GM18517 (cell line): ENCODE measurements around the gene SNRPB.

ENCODE experiments used
- ATAC-seq: cut with Tn5 transposase; IDR thresholded peaks from one replicate; pipeline ENCODE4 v1.9.1; 2021; ENCODE audit warnings: mild to moderate bottlenecking, moderate library complexity; ENCODE audit not compliant: unreplicated experiment

The SNRPB gene

DNA sequence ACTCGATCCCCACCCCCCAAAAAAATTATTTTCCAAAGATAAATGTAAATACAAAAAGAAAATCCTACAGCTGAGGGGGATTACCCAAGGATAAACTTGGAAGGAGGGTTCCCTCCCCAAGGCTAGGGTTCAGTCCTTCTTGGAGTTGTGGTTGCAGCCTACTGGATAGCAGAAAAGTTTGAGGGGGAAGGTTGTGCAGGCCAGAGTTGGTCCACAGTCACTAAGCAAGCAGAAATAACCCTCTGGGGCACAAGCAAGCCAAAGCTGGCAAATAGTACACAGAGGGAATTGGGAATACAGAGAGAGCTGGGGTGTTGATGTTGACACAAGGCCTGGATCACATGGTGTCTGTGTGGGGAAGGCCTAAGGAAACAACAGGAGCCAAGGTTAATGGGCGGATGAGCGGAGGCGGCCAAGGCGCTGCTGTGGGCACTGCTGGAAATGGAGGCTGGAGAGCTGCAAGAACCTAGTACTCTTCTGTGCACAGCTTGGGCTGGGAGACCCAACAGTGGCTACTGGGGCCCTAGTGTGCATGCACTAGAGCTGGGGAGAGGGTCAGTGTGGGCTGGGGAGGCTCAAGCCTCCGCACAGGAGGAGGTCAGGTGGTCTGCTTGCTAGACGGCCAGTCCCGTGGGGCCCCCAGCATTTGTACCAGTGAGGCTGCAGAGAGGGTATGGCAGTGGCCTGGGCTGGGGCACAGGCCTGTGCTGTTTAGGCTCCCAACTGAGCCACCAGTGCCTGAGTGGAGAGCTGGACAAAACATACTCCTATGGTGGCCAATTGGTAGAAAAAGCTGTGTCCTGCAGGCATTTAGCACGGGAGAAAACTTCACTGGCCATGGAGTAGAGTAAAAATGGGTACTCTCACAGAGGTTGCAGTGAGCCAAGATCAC, 5.5 kb upstream of the SNRPB start:
- no peak for ATAC-seq

DNA sequence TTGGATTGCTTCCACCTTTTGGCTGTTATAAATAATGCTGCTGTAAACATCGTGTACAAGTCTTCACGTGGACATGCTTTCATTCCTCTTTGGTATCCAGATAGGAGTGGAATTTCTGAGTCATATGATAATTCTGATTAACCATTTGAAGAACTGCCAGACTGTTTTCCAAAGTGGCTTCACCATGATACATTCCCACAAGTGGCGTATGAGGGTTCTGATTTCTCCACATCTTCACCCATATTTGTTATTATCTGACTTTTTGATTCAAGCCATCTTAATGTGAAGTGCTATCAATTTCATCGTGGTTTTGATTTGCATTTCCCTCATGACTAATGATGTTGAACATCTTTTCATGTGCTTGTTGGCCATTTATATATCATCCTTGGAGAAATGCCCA, 2.9 kb upstream of the SNRPB start:
- no peak for ATAC-seq

DNA sequence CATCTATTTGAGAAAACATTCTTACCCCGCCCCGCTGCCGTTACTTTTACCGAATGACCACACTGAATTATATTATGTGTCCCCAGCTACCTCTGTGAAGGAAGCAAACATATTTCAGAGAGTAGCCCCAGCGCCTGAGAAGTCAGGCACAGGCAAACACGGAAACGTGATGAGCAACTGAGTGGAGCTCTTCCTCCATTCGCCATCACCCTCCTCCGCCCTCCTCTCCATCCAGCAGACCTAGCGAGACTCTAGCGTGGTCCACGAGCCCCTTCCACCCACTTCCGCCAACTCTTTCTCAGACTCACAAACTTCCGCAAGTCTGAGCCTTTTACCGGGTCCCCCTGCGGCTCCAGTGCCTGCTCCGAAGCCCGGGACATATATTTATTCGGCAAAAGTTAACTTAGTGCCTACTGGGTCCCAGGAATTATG, 582 bp downstream of the SNRPB start:
- no peak for ATAC-seq

DNA sequence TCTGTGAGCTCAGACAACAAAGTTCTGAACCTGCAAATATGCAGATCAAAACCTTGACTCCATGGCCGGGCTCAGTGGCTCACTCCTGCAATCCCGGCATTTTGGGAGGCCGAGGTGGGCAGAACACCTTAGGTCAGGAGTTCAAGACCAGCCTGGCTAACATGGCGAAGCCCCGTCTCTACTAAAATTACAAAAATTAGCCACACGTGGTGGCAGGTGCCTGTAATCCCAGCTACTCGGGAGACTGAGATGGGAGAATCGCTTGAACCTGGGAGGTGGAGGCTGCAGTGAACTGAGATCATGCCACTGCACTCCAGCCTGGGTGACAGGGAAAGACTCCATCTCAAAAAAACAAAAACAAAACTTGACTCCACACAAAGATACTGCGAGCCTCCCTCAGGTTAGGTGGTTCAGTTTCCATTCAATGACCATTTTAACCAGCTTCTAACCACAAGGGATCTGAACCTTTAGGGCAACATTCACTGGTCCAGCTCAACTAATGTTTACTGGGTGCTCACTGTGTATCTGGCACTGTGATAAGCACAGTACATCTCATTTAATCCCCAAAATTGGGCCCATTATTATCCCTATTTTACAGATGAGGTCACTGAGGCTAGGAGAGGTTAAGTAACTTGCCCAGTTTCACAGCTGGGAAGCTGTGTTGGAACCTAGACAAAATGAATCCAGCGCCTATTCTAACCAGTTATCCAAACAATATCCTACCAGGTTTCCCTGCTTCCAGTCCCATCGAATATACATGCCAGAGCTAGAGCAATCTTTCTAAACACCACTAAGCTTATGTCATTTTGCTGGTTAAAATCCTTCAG, 1.8 kb downstream of the SNRPB start:
- no peak for ATAC-seq

DNA sequence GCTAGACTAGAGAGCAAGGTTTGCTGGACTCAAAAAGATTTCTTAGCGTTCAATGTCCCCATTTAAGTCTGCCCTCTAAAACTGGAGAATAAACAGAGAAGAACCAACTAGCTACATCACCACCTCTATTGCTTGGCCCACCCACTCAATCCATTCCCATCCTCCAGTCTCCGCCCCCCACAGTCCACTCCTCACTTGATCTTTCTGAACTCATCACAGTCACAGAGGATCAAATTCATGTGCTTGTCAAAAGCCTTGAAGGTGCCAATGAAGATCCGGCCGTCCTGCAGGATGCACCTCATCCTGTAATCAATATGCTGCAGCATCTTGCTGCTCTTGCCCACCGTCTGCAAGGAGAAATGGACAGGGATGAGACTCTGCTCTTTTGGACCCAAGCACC, 3.2 kb downstream of the SNRPB start:
- ATAC-seq: no peak

DNA sequence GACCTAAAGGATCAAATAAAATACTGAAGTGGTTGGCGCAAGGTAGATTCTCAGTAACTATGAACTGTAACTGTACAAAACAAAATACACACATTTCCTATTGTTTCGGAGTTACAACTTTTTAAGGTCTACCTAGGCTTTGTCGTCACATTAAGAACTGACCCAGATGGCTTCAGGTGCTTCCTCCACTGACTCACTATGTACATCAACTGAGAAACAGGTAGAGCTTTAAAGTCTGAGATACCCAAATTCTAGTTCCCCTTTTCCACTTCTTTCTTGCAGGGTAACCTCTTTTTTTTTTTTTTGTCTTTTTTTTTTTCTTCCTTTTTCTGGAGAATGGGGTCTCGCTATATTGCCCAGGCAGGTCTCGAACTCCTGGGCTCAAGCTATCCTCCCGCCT, 5.5 kb downstream of the SNRPB start:
- ATAC-seq: no peak

DNA sequence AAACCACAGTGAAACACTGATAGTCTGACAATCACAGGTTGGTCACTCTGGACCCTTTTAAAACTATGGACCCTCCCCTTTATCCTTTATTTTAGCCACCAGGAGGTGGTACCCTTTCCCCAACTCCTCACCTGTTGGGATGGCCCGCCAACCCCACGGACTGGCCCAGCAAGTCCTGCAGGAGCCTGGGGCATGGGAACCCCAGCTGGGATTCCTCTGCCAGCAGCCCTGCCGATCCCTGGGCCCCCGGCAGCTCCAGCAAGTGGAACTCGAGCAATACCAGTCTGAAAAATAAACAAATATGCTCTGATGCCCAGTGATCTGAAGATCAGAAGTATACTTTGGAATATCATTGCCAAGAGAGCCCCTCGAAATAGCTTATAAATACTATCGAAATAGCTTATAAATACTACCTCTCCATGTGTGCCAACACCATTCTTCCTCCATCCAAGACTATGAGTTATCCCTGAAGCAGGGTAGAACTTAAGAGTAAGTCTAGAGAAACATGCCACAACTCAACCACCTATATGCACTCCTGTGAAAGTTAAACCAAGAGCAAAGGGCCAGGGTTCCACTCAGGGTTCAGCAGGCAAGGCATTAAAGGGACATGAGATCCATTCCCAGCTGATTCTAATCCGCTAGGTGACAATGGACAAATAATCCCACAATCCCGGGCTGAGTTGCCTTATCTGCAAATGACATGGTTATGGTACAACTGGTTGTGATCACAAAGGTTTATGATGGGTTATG, 6.8 kb downstream of the SNRPB start:
- ATAC-seq: no peak

DNA sequence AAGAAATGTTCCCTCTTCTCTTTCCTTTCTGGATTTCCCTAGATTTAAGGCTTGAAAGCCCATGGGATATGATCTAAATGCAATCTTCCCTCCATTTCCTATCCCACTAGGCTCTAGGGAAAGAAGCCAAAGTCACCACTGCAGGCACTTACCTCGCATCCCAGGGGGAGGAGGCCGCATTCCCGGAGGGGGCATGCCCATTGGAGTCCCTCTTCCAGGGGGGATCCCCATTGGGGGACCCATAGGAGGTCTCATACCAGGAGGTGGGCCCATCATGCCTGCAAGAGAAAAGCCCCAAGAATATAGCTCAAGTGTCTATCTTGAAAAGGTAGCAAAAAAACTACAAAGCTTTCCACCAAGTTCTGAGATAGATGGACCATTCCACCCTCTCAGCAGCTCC, 8.1 kb downstream of the SNRPB start:
- no peak for ATAC-seq

DNA sequence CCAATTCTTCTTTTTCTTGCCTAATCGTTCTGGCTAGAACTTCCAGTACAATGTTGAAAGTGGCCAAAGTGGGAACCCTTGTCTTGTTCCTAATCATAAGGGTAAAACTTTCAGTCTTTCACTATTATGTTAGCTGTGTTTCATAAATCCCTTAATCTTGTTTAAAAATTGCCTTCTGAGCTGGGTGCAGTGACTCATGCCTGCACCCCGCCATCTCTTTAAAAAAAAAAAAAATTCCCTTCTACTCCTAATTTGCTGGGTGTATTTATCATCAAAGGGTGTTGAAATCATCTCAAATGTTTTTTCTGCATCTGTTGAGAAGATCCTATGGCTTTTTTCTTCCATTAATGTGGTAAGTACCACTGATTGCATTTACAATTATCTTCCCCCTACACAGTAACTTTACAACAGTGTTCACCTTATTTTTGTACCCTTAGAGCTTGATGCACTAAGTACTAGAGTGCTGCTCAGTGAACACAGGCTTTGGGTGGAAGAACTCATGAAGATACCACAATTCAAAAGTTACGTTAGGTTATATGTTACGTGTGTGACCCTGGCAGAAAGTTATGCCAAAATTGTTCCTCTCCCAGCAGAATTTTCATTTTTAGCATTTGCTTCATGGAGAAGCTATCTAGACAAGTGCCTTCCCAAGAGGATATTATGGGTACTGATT, 9.7 kb downstream of the SNRPB start:
- no peak for ATAC-seq

DNA sequence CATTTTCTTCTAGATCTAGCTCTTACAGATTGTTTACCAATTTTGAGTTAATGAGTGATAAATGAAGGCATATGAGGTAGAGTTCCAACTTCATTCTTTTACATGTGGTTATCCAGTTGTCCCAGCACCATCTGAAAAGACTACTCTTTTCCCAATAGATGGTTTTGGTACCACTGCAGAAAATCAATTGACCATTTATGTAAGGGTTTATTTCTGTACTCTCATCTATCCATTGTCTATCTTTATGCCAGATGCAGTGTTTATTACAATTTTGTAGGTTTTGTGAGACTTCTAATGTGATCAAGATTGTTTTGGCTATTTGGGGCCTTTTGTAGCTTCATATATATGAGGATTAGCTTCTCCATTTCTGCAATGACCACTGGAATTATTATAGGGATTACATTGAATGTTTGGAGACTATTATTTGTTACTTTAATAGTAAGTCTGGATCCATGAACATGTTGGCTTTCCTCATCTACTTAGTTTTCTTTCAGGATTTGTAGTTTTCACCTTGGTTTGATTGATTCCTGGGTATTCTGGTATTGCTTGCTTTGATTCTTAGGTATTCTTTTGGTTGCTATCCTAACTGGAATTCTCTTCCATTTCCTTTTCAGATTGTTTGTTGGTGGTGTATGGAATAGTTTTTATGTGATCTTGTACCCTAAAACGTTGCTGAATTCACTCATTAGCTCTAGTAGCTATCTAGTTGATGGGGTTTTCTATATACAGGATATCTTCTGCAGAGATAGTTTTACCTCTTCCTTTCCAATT, 10.4 kb downstream of the SNRPB start:
- ATAC-seq: no peak

DNA sequence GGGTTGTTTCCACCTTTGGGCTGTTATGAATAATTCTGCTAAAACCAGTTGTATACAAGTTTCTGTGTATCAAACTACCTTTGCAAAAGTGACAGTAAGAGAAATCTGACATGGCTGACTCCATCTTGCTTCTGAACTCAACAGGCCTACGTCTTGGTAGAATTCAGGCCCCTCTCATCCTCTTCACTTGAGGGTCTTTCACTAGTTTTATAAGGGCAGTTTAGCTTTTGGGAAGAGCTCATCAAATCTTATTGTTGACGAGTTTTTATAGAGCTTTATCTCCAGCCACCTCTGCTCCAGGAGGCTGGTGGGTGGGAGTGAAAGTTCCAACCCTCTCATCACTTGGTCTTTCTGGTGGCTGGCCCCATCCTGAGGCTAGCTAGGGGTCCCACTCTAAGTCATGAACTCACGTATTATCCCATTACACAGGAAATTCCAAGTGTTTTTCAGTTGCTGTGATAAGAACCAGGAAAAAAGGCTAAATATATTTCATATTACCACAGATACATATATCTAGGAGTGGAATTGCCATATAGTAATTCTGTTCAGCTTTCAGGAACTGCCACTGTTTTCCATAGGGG, 11.6 kb downstream of the SNRPB start:
- no peak for ATAC-seq

DNA sequence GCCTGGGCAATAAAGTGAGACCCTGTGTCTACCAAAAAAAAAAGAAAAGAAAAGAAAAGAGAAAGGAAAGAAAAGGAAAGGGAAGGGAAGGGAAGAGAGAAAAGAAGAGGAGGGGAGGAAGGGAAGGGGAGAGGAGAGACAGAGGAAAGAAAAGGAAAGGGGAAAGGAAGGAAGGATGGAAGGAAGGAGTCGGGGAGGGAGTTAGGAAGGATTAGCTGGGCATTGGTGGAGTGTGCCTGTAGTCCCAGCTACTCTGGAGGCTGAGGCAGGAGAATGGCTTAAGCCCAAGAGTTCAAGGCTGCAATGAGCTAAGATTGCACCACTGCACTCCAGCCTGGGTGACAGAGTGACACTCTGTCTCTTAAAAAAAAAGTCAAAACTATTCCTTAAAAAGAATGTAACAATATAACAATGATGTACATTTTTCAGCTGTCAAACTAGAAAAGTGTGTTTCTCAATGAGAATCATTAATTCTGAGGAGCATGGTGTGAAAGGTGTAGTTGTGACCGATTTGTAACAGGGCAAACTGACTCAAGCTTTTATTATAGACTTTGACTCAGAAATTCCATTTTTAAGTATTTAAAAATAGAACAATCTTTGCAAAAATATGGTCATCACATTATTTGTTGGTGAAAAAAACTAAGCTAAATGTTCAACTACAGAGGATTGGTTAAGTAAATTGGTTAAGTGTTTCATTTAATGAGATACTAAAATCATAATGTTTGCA, 14.7 kb downstream of the SNRPB start:
- ATAC-seq: no peak

DNA sequence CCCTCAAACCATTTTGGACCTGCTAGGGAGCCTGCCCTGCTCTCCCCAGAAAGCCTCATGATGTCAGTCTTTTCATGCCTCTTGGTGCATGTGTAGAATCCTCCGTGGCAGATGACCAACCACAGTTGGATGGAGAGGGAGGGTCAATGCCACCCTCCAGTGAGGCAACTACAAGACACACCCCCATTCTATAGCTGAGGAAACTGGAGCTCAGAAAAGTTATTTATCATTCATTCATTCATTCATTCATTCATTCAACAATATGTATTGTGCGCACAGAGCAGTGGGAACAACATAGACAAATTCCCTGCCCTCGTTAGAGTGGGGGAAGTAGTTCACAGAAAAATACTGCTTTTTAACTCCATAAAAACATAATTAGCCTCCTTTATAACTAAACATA, 16.8 kb downstream of the SNRPB start:
- no peak for ATAC-seq

DNA sequence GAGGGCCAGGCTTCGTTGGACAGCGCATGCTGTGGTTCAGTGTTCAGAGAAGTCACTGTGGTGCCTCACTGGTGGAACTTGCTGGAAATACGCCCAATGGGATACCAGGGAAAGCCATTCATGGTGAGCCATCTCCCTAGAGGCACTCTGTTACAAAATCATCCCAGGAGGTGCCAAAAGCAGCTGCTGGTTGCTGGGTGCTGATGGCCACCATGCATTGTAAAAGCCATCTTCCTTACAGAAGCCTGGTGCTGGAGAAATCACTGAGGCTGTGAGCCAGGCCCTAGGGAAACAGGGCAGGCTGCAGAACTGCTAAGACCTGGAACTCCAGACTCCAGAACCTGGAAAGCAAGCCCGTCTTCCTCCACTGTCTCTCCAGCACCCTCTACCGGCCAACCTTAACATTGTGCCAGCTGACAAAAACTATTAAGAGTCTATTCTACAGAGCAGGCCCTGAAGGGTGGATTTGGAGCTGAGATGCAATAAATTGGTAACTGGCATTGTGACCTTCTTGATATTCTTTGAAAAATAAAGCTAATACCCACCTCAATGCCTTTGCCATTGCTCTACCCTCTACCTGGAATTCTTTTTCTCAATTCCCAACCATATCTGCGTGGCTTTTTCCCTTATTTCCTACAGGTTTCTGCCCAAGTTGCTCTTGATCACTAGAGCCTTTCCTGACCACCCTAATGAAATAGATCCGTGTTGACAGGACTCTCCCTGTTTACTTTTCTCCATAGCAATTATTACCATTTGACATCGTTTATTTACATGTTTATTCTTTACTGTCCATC, 18.5 kb downstream of the SNRPB start:
- no peak for ATAC-seq

DNA sequence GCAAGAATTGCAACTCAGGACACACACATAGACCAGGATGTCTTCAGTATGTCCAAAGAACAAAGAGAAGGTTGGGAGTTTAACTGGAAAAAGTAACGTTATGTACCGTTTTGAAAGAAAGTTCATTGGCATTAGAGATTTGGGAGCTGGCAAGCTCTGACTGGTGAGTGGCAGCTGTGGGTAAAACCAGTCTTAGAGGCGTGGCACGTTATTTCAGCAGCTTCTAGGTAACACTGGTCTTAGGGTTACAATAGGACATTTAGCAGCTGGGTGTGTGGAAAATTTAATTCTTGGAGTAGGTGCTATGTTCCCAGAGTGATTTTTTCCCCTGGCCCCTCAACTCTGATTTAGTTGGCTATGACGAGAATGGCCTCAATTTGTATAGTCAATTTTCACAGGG, 19.2 kb downstream of the SNRPB start:
- no peak for ATAC-seq

DNA sequence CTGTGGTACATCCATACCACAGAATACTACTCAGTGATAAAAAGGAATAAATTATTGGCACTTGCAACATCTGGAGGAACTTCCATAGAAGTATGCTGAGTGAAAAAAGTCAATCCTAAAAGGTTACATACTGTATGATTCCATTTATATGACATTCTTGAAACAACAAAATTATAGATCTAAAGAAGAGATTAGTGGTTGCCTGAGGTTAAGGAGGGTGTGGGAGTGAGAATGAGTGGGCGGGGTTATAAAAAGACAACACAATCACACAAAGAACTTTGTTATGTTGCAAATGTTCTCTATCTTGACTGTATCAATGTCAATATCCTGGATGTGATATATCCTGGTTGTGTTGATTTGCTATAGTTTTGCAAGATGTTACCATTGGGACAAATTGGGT, 21.2 kb downstream of the SNRPB start:
- ATAC-seq: no peak

DNA sequence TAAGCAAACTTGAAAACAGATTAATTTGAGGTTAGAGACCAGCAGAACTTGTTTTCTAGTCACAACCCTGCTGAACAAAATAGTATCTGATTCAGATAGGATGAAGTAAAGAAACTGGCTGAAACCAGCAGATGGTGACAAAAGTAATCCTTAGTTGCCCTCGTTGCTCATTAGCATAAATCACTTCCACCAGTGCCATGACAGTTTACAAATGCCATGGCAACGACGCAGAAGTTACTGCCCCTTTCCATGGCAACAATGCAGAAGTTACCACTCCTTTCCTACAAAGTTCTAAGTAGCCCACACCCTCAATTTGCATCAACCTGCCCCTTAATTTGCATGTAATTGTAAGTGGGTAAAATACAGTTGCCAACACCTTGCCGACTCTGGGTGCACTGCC, 23.7 kb downstream of the SNRPB start:
- ATAC-seq: no peak

DNA sequence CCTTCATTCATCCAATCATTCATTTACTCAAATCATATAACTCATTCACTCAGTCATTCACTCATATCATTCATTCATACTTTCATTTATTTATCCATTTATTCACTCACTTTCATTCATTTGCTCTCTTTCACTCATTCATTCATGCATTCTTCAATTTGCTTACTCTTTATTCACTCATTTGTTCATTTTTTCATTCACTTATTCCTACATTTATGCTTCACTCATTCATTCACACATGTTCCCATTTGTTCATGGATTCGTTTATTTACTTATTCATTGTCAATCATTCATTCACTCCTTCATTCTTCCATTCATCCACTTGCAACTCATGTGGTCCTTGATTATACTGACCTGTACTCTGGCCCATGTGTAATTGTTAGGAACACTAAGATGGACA, 39.4 kb downstream of the SNRPB start:
- ATAC-seq: no peak
